ENCODE measurements around the gene PPP1R14C.

GRCh38 chr6:150102750-150103270 lies 40.0 kb upstream of the PPP1R14C start:
- TF ChIP-seq REPIN1 (CRISPR knock-in tag; IDR thresholded peaks at IDR 0.05; ENCODE audit: borderline replicate concordance, low read depth) (no peak), CTCF (CRISPR knock-in tag; IDR thresholded peaks at IDR 0.05) (no peak), ZNF121 (CRISPR knock-in tag; IDR thresholded peaks at IDR 0.05) (no peak), FOXA1 (IDR thresholded peaks at IDR 0.05) (no peak), FOXA1 (CRISPR knock-in tag; IDR thresholded peaks at IDR 0.05) (no peak), FOXM1 (CRISPR knock-in tag; IDR thresholded peaks at IDR 0.05) (no peak), YY1 (IDR thresholded peaks at IDR 0.05; ENCODE audit: insufficient read depth, insufficient replicate concordance, low read depth, low read length) (no peak)
- TF ChIP-seq, protein P1, sequence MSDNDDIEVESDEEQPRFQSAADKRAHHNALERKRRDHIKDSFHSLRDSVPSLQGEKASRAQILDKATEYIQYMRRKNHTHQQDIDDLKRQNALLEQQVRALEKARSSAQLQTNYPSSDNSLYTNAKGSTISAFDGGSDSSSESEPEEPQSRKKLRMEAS (IDR thresholded peaks at IDR 0.05) = no peak

All from HepG2 (cell line).